ENCODE data around the gene SLC32A1. TPM values are rescaled to one million over a fixed set of nuclear protein-coding genes. Genes with fewer than 3 reads are reported as not detected.

Gene SLC32A1
- total RNA-seq, 1 donor from 2014 or later, result not detected

DNA sequence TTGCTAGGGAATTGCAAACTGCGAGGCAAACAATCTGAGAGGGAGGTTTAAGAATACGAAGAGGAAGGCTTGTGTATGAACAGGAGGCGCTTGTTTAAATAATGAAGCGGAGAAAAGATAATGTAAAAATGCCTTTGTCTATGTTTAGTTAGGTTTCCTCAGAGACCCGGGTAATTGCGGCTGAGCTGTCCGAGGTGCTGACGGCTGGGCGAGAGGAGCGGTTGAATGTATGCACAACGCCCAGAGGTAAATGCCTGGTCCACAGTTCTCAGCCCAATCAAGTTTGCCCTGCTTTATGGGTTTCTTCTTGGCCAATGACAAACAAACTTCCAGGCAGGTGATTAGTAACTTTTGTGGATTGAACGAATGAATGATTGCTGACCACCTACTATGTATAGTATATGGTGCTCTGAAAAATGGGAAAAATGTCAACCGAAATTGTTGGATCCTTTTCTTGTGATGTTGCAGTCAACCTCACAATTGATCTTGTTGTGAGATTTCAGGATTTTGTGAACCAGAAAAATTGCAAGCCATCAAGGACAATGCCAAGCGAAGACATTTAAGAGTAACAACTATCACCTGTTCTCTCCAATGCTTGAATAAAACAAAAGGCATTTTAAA is 38.3 kb upstream of the SLC32A1 start:
- Mint-ChIP-seq H3K4me3 (no peak overlapping the region), H3K27me3 (peaks cover 58% of the 10 kb centered on the region), H3K4me1 (ENCODE audit: unreplicated experiment) (no peaks in the 10 kb centered on the region), H3K27ac (no peak overlapping the region), H3K9me3 (no peaks in the 10 kb centered on the region), H3K36me3 (no peaks in the 10 kb centered on the region)
- no peak for DNase-seq (ENCODE audit: extremely low spot score, unreplicated experiment)
- TF ChIP-seq CTCF (conservative IDR thresholded peaks at IDR 0.05), result no peak

DNA sequence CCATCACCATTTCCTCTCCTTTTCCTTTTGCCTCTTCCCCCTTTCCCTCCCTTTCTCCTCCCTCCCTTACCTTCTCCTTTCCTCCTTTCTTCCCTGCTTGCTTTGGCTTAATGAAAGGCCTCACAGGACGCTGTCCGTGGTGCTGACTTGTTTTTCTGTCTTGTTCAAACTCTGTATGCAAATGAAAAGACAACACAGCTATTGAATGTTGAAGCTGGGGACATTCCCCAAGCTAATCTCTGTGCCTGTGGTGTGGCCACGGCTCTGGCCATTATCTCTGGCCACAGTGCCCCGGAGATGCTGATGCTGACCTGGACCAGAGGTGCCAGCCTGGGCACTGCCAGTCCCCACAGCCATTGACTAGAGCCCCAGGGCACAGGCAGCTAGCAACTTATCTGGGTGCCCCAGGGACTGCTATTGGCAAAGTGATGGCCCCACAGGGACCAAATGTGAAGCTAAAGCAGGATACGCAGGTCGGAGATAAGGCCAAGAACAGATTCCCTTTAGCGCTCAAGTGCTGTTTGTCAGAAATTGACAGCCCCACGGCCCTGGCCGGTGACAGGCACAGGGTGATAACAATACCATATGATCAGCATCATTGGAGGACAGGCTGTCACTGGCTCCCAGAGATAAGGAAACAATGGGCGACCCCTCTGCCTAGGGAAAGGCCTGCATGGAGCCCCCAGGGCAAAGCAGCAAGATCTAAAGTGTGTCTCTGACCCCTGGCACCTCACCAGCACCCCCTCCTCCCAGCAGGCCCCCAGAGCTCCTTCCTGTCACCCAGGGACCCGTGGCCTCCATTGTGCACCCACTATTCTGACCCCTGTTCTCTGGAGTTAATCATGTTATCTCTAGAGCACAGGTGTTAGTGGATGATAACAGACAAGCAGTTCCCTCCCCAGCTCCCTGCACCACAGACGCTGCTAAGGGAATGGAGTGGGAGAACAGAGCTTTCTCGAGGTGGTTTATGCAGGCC is 31.6 kb upstream of the SLC32A1 start:
- peaks cover 27% of the 10 kb centered on the region for H3K27me3 Mint-ChIP-seq
- no peaks in the 10 kb centered on the region for H3K4me1 Mint-ChIP-seq (ENCODE audit: unreplicated experiment)
- no peak for DNase-seq (ENCODE audit: extremely low spot score, unreplicated experiment)
- no peak overlapping the region for H3K4me3 Mint-ChIP-seq
- no peak for TF ChIP-seq CTCF (conservative IDR thresholded peaks at IDR 0.05)
- no peaks in the 10 kb centered on the region for H3K36me3 Mint-ChIP-seq
- no peak overlapping the region for H3K27ac Mint-ChIP-seq
- H3K9me3 Mint-ChIP-seq, result no peaks in the 10 kb centered on the region

- Mint-ChIP-seq H3K36me3 (no peaks in the 10 kb centered on the region), H3K27ac (no peak overlapping the region), H3K27me3 (peaks cover 20% of the 10 kb centered on the region), H3K4me3 (no peak overlapping the region), H3K4me1 (ENCODE audit: unreplicated experiment) (no peaks in the 10 kb centered on the region), H3K9me3 (no peaks in the 10 kb centered on the region)
- no peak for DNase-seq (ENCODE audit: extremely low spot score, unreplicated experiment)
- no peak for TF ChIP-seq CTCF (conservative IDR thresholded peaks at IDR 0.05)
Measured at GRCh38 chr20:38697306-38697705, 27.0 kb upstream of the SLC32A1 start.

DNA sequence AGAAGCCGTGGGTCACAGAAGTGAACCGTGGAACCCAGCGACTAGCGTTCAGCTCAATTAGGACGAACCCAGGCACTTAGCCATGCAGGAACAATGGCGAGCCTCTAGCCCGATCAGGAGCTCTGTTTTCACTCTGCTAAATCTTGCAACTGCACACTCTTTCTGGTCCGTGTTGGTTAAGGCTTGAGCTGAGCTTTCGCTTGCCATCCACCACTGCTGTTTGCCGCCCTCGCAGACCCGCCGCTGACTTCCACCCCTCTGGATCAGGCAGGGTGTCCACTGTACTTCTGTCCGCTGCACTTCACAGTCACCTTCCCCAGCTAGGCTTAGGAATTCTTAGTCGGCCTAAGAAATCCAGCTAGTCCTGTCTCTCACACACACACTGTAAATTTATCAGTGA is 25.7 kb upstream of the SLC32A1 start:
- DNase-seq (ENCODE audit: extremely low spot score, unreplicated experiment), result no peak
- Mint-ChIP-seq H3K36me3 (no peaks in the 10 kb centered on the region), H3K9me3 (no peaks in the 10 kb centered on the region), H3K27ac (no peak overlapping the region), H3K27me3 (peaks cover 27% of the 10 kb centered on the region), H3K4me1 (ENCODE audit: unreplicated experiment) (no peaks in the 10 kb centered on the region), H3K4me3 (no peak overlapping the region)
- no peak for TF ChIP-seq CTCF (conservative IDR thresholded peaks at IDR 0.05)

DNA sequence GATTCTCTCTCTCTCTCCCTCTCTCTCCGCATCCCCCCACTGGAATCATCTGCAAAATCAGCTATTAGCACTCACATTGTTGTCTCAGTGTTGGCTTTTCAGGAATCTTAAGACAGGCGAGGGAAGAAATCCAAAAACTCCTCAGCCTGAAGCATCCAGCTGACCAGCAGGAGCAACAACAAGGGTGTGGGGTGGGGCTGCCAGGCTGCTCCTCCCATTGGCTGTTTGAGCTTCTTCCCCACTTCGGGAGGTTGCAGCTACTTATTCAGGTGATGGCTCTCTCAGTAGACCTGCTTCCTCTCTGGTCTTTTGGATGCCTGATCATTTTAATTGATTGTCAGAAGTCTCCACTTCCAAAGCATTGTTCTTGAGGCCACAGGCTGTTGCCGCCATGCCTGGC is 24.1 kb upstream of the SLC32A1 start:
- Mint-ChIP-seq H3K4me1 (ENCODE audit: unreplicated experiment) (no peaks in the 10 kb centered on the region), H3K36me3 (no peaks in the 10 kb centered on the region), H3K27me3 (peaks cover 35% of the 10 kb centered on the region), H3K27ac (no peak overlapping the region), H3K9me3 (no peaks in the 10 kb centered on the region), H3K4me3 (no peak overlapping the region)
- no peak for DNase-seq (ENCODE audit: extremely low spot score, unreplicated experiment)
- no peak for TF ChIP-seq CTCF (conservative IDR thresholded peaks at IDR 0.05)

Data from type B pancreatic cell (in vitro differentiated cells).